GM18502 (cell line): ENCODE data around the gene ADARB2.

ENCODE experiments used
- ATAC-seq: cut with Tn5 transposase; IDR thresholded peaks from one replicate; pipeline ENCODE4 v1.9.1; 2021; ENCODE audit warnings: mild to moderate bottlenecking; ENCODE audit not compliant: unreplicated experiment, poor library complexity

The ADARB2 gene

DNA sequence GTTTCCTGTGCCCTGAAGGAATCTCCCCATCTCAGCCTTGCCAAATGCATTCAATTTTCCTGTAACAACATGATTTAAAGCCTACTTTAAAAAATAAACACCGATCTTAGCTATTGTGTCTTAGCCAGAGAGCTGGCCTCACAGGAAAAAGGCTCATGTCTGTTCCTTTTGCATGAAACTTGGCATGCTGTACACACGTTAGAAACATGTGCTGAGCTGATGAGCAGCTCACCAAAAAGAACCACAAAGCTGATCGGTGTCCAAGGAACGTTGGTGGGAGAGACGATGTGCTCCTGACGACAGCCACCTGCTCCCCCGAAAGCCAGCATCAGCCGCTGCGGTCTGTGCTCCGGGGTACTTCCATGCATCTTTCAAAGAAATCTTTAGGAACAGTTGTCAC, 135.9 kb downstream of the ADARB2 start:
- no peak for ATAC-seq

DNA sequence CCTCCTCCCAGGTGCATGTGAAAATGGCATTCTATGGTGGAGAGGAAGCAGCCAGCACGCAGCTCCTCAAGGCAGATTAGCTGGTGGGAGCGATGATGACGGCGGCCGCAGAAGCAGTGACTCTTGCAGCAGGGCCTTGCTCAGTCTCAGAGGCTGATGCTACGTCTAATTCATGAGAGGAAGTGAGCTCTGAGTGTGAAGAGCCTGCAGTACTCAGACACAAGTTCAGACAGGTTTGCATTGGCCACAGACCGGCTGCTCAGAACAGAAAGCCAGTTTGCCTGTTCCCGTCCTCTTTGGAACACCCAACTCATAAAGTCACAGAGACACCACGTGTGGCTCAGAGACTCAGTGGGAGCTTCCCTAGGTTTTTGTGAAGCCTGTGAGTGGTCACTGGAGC, 136.5 kb downstream of the ADARB2 start:
- no peak for ATAC-seq

DNA sequence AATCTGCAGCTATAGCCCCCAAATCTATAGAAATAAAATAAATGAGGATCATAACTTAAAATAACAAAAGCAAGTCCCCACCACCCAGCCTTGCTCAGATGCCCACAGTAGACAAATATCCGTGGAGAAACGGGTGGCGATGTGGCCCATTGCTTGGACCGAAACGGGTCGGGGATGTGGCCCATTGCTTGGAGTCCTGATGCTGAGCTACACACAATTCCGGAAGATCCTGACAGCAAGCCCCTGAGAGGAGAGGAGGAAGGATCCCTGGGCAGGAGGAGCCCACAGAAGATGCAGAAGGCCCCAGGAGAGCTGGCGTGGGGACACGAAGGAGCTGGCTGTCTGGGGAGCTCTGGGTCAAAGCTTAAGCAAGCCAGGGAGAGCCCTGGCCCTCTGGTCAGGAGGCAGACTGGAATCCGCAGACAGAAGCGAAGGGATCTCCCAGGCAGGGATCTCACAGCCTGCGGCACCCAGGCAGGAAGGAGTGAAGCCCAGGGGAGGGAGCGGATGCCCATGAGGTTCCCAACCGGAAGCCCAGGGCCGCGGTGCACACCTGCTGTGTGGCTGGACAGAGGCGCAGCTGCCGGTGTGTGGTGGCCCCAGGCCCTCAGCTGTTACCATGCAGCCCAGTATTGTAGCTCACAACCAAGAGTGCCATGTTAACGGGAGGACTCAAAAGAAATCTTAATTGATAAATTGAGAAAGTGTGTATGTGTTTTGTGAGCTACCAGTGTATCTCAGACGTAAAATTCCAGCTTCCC, 138.8 kb downstream of the ADARB2 start:
- ATAC-seq: no peak

DNA sequence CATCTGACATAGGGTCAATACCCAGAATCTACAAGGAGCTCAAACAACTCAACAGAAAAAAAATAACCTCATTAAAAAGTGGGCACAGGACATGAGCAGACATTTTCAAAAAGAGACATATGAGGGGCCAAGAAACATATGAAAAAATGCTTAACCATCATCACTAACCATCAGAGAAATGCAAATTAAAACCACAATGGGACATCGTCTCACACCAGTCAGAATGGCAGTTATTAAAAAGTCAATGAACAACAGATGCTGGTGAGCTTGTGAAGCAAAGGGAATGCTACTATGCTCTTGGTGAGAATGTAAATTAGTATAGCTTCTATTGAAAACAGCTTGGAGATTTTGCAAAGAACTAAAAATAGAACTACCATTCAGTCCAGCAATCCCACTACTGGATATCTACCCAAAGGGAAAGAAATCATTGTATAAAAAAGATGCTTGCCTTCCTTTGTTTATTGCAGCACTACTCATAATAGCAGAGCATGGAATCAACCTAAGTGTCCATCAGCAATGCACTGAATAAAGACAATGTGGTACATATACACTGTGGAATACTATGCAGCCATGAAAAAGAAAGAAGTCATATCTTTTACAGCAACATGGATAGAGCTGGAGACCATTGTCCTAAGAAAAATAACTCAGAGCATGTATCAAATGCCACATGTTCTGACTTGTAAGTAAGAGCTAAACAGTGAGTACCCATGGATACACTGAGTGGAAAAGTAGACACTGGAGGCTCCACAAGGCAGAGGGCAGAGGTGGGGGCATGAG, 139.8 kb downstream of the ADARB2 start:
- ATAC-seq: no peak

DNA sequence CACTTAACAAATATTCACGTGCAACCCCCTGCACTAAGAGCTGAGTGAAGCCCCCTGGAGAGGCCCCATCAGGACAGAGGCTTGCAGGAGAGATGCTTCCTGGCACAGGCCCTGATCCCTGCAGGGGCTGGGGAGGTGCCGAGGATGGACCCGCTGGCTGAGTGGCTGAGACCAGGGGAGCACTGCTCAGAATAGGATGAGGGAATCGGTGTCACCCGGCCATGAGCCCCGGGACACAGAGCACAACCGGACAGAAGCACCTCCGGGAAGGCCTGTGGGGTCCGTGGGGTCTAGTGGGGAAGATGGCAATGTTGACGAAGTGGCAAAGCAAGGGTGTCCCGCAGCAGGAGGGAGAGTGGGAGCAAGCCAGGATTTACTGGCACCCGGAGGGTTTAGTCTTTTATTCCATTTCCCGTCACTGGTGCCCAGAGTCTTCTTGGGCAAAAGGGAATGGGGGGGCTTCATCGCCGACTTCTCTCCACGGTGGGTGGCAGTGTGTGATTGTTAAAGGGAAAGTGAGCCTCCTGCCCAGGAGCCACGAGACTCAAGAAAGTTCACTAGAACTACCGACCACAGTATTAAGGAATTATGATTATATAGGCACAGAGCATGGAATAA, 140.7 kb downstream of the ADARB2 start:
- no peak for ATAC-seq

DNA sequence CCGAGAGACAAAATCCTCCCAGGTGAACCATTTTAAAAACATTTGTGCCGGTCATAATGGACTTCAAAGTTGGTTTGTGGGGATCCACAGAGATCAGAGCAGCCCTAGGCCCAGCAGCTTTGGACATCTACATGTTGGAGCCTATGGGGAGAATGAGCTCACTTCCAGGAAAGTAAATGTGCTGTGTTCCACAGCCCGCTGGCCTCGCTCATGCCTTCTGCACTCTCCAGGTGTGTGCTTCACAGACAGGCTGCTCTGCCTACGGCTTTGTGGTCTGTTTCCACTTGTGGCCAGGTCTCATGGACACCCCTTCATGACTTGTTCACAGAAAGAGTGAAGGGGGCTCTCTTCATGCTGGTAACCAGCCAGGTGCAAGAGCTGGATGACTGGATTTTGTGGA, 141.6 kb downstream of the ADARB2 start:
- ATAC-seq: no peak

DNA sequence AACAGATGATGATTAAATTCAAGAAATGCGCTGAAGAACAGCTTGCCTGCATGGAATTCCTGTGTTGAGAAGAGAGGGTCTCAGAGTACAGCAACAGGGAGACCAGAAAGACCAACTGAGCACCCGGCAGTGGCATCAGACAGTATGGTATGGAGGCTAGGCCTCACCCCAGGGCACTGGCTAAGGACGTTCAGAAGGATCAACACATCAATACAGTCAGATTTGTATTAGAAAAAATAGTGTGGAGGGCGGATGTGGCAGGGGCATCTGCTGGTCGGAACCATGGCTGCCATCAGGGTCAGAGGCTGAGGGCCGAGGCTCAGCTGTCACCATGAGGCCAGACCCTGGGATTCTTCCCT, 142.1 kb downstream of the ADARB2 start:
- ATAC-seq: no peak

DNA sequence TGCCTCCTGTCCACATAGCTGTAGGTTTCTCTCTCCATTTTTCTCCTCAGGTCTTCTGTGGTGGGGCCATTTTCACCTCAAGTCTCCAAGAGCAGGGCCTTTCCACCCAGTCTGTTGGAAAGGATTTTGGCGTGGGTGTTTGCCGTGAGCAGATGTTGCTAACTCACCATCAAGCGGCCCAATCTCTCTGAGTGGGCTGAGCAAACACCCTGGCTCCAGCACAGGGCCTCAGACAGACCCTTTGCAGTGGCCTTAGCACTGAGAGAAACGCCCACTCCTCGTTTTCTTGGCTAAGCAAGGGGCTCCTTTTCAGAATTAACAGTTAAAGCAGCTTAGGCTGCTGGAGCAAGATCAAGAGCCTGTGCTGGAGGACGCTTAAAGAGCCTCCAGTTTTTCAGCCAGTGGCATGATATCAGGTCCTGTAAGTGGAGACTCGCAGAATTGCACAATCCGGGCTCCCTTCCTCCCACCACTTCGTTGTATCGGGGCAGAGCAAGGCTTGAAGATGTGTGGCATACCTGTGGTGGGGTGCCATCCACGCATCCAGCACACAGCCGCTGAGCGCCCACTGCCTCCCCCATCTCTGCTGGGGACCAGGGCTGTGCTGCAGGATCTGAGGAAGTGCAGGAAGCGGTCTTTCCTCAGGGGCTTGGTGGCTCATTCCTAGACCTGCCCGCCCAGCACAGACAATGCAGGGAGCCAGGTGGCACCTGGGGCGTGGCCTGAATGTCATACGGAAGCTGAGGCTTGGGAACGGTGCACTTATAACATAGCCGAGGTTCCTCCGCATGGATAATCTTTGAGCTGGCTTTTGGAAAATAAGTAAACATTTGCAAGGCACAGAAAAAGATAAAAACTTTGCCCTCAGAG, 142.7 kb downstream of the ADARB2 start:
- no peak for ATAC-seq

DNA sequence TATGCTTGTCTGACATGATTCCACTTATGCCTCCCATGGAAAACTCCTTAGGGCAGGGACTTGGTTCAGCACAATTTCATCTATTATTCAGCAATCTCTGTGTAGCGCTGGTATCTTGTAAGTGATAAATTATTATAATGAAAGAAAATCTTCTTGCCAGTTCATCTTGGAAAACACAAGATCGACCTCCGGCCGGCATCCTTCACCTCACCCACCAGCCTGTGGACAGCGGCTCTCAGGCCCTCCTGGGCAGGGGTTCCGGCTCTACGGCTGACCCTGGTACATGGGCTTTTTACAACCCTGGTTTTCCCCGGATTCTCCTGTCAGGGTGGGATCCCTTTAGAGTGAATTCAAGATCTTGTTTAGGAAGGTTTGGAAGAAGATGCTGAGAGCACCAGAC, 145.6 kb downstream of the ADARB2 start:
- ATAC-seq: no peak

DNA sequence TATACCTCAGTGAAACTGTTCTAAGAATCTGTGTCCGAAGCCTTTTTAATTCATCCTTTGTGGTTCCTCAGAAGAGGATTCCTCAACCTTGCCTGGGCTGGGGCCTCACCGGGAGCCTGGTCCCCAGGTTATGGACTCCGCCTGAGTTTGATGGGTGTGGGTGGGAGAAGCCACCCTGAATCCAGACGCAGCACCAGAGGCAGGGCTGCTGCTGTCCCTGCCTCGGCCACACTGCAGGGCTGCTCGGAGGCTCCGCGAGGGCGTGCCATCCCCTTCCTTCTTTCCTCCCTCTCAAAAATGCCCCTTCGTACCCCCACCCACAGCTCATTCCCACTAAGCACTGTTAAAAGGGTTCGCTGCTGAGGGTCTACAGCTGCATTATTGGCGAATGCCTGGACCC, 146.3 kb downstream of the ADARB2 start:
- no peak for ATAC-seq

DNA sequence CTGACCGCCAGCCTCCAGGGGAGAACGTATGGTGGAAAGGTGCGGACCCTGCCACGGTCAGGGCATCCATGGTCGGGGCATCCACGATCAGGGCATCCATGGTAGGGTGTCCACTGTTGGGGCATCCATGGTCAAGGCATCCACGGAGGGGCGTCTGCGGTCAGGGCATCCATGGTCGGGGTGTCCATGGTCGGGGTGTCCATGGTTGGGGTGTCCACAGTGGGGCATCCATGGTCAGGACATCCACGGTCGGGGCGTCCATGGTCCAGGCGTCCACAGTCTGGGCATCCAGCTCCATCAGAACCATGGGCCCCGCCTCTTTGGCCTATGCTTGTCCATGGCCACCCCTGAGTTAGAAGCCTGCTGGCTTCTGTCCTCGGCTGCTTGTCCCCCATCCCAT, 148.1 kb downstream of the ADARB2 start:
- no peak for ATAC-seq

DNA sequence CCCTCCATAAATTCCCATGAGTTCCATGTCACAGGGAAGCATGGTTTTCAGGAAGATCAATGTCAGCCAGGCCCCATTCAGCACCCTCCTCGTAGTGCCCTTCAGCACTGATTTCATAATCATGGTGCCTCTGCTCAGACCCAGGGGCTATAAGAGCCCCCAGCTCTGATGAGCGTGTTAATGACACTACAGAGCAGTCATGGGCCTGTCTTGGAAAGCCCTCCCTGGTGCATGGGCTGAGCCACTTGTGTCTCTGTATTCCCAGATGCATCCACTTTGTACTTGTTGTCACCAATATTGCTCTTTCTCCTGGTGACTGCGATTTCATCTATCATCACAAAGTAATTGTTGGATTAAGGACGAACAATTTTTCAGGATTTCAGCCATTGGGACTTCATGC, 154.6 kb downstream of the ADARB2 start:
- ATAC-seq: no peak

DNA sequence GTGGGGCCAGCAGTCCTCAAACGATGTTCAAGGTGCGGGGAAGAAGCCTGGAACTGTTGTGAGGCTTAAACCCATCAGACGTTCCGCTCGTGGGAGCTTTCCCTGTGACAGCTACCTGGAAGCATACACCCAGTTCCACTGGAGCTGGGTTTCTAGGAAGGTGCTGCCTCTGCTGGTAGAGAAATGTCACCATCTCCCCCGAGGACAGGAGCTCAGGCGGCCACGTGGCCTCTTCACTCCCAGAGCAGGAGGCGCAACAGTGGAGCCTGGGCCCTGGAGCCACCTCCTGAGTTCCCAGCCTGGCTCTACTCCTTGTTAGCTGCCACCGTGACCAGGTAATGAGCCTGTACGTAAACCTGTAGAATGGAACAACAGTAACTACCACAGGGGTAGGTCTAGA, 156.1 kb downstream of the ADARB2 start:
- no peak for ATAC-seq

DNA sequence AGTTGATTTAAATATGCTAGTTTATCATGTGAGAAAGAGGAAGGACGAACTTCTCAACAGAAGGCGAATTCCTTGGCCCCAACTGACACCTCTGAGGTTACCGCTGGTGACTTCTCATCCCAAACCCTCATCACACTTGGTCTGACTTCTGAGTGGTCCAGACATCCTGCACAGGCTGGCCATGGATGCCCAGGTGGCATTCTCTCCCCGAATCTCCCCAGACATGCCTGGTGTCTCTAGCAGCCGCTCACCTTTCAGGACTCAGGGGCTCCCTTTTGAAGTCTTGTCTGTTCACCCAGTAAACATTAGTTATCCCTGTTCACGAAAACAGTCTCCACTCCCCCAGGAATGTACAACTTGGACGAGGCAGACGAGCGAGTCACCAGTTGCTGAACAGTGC, 157.7 kb downstream of the ADARB2 start:
- ATAC-seq: no peak

DNA sequence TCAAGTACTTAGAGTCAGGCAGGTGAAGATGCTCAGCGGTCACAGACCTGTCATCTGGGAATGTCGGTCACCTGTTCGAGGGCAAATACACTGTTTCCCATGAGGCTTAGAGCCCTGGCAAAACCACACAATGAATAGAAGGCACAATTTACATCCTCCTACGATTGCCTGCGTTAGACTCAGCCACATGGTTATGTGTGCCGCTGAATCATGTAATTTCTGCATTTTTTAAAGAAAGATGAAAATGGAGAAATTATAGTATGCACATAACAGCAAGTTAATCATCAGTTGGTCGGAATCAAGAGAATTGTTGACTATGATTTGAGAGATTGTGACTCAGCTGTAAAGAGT, 158.2 kb downstream of the ADARB2 start:
- ATAC-seq: no peak

DNA sequence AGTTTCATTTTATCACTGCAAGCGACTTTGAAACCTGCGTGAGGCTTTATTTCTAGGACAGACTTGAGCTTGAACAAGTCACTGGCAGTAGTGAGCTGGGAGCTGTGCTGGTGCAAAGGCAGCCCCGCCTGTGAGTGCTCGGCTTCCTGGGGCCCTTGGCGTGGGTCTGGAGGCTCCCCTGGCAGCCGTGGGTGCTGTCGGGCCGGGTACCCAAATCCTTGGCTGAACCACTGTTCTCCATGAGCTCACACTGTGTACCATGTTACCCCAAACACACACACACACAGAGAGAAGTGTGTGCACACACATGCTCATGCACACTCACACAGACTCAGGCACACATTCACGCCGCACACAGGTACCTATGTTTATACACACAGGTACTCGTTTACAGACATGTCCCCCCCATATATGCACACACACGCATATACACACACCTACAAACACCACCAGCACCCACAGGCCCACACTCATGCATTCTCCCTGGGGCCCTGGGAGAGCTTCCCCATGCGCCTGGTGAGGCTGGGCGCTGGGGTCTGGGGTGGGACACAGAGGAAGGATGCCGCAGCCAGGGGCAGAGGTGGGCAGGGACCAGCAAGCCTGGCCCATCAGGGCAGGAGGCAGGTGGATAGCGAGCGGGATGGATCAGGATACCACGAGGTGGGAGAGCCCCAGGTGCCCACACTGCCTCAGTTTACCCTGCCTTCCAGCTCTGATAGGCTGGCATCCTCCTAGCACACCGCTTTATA, 158.8 kb downstream of the ADARB2 start:
- no peak for ATAC-seq

DNA sequence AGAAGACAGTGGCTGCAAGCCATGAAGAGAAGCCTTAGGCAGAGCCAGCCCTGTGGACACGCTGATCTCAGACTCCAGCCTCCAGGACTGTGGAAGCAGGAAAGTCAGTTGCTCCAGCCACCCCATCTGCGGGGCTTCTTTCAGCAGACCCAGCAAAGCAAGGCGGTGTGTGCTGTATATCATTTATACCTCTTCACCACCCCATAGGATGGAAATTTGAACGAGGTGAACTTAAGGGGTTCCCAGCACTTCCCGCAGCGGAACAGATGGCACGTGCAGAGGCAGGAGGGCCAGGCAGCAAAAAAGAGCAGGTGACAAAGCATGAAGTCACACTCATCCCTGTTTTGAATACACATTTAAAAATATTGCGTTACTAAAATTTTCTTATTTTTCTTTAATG, 159.4 kb downstream of the ADARB2 start:
- ATAC-seq: no peak

DNA sequence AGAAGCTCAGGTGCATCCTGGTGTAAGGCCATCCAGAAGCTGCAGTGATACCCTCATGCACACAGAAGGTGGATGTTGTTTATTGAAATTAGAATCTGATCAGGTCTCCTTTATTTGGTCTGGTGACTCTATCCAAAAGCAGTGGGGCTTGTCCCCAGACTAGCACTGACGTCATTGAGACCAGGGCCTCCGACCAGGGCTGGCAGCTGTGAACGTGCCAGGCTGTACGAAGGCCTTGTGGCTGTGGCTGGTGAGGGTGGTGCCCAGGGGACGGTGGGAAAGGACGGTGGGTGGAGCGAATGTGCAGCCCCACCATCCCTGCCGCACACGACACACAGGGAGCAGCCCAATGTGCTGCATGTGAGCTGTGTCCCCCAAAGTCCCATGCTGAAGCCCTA, 160.0 kb downstream of the ADARB2 start:
- no peak for ATAC-seq

DNA sequence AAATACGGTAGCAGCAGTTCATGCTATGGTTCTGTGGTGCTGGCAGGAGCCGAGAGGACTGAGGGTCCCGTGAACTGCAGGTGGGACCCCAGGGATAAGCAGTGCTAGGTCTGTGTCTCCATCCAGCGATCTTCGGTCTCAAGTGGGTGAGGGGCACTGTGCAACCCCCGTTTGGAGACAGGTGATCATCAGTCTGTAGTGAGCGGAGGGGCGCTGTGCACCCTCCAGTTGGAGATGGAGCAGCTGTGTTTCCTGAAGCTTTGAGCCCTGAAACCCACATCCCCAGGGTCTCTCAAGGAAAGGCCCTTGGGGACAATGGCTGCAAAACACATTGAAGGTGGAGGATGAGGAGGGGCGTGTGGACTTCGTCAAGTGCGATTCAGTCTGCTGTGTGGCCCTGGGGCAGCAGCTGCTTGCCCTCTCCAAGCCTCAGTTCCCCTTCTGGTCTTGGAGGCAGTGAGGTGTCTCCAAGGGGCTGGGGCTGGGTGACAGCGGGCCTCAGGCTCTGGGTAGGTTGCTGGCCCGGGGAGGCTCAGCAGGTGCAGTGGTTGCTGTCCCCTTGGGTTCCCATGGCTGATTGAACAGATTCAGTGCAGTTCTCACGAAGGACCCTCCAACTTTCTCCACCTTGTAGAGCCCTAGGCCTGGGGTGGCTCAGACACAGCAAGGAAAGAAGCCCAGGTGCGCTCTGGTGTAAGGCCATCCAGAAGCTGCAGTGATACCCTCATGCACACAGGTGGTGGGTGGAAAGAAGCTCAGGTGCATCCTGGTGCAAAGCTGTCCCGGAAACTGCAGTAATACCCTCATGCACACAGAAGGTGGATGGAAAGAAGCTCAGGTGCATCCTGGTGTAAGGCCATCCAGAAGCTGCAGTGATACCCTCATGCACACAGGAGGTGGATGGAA, 160.6 kb downstream of the ADARB2 start:
- no peak for ATAC-seq
